ENCODE measurements around the gene ITSN1. TPM values are rescaled to one million over a fixed set of nuclear protein-coding genes. Genes with fewer than 3 reads are reported as not detected.

Gene ITSN1
- total and polyA plus RNA-seq, 7 donors: 10.8 to 45.4 (median 35.7) TPM

GRCh38 chr21:33739701-33740100 lies 97.4 kb downstream of the ITSN1 start:
- intact Hi-C loops (cut with DNase I): no loop called here
- Histone ChIP-seq H3K9me3 (no peaks in the 10 kb centered on the region), H3K4me1 (no peaks in the 10 kb centered on the region), H3K27ac (no peak overlapping the region), H3K36me3 (peaks cover 0 to 15% (median 0%) of the 10 kb centered on the region in 4 donors), H3K27me3 (no peaks in the 10 kb centered on the region), H3K4me3 (no peak overlapping the region)
- TF ChIP-seq, protein P1, sequence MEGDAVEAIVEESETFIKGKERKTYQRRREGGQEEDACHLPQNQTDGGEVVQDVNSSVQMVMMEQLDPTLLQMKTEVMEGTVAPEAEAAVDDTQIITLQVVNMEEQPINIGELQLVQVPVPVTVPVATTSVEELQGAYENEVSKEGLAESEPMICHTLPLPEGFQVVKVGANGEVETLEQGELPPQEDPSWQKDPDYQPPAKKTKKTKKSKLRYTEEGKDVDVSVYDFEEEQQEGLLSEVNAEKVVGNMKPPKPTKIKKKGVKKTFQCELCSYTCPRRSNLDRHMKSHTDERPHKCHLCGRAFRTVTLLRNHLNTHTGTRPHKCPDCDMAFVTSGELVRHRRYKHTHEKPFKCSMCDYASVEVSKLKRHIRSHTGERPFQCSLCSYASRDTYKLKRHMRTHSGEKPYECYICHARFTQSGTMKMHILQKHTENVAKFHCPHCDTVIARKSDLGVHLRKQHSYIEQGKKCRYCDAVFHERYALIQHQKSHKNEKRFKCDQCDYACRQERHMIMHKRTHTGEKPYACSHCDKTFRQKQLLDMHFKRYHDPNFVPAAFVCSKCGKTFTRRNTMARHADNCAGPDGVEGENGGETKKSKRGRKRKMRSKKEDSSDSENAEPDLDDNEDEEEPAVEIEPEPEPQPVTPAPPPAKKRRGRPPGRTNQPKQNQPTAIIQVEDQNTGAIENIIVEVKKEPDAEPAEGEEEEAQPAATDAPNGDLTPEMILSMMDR (IDR thresholded peaks at IDR 0.05): no peak
- TF ChIP-seq POLR2A (IDR thresholded peaks at IDR 0.05) (no peak), EP300 (IDR thresholded peaks at IDR 0.05) (no peak), POLR2AphosphoS5 (IDR thresholded peaks at IDR 0.05) (no peak)
- DNase-seq: no peak
- WGBS, 2 donors: 89 to 96% methylated on average over 5 of the region's 5 CpGs

DNA sequence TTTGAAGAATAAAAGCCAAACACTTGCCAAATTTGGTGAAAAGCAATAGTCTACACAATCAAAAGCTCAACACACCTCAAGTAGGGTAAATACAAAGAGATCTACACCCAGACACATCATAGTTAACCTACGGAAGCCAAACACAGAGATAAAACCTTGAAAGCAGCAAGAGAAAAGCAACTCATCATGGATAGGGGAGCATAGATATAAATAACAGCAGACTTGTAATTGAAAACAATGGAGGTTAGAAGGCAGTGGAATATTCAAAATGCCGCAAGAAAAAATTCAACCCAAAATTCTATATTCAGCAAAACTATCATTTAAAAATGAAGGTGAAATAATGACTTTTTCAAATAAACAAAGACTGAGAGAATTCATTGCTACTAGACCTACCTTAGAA lies 105.1 kb downstream of the ITSN1 start:
- H3K27ac ChIP-seq: no peak overlapping the region
- 97 to 98% methylated on average over 2 of the region's 2 CpGs for WGBS, 2 donors
- peaks cover 0 to 9% (median 5%) of the 10 kb centered on the region in 4 donors for H3K4me1 ChIP-seq
- peaks cover 0 to 6% (median 0%) of the 10 kb centered on the region in 4 donors for H3K9me3 ChIP-seq
- no peaks in the 10 kb centered on the region for H3K27me3 ChIP-seq
- peaks cover 0 to 5% (median 0%) of the 10 kb centered on the region in 4 donors for H3K36me3 ChIP-seq
- H3K4me3 ChIP-seq: no peak overlapping the region
- DNase-seq: no peak
- TF ChIP-seq POLR2A (IDR thresholded peaks at IDR 0.05) (no peak), EP300 (IDR thresholded peaks at IDR 0.05) (no peak), POLR2AphosphoS5 (IDR thresholded peaks at IDR 0.05) (no peak)
- TF ChIP-seq, protein P1 (IDR thresholded peaks at IDR 0.05): no peak
- intact Hi-C loops (cut with DNase I): no loop called here

DNA sequence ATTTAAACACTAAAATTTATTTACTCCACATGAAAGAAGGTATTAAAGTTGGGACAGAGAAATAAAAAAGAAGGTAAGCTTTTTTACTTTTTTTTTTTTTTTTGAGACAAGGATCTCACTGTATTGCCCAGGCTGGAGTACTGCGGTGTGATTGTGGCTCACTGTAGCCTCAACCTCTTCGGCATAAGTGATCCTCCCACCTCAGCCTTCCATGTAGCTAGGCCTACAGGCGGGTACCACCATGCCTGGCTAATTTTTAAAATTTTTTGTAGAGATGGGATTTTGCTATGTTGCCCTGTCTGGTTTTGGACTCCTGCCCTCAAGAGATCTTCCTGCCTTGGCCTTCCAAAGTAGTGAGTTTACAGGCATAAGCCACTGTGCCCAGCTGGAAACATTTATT lies 106.6 kb downstream of the ITSN1 start:
- H3K27me3 ChIP-seq: no peaks in the 10 kb centered on the region
- intact Hi-C loops (cut with DNase I): no loop called here
- H3K4me3 ChIP-seq: no peak overlapping the region
- 97 to 99% methylated on average over 3 of the region's 3 CpGs for WGBS, 2 donors
- DNase-seq: no peak
- TF ChIP-seq EP300 (IDR thresholded peaks at IDR 0.05): no peak
- no peak for TF ChIP-seq POLR2A (IDR thresholded peaks at IDR 0.05)
- TF ChIP-seq POLR2AphosphoS5 (IDR thresholded peaks at IDR 0.05): no peak
- TF ChIP-seq, protein P1 (IDR thresholded peaks at IDR 0.05): no peak
- peaks cover 0 to 6% (median 0%) of the 10 kb centered on the region in 4 donors for H3K9me3 ChIP-seq
- peaks cover 0 to 9% (median 5%) of the 10 kb centered on the region in 4 donors for H3K4me1 ChIP-seq
- H3K36me3 ChIP-seq: peaks cover 0 to 5% (median 0%) of the 10 kb centered on the region in 4 donors
- H3K27ac ChIP-seq: no peak overlapping the region

DNA sequence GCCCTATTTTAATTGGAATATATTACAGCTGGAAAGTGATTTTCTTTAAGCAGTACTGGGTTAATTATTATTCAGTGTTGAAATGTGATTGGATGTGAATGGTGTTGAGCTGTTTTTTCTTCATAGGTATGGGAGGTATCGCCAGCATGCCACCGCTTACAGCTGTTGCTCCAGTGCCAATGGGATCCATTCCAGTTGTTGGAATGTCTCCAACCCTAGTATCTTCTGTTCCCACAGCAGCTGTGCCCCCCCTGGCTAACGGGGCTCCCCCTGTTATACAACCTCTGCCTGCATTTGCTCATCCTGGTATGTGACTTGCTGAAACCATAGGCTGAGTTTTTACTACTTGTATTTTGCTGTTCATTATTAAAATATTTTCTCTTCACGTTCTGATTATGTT lies 107.7 kb downstream of the ITSN1 start:
- intact Hi-C loops (cut with DNase I): no loop called here
- WGBS, 2 donors: 68 to 78% methylated on average over 4 of the region's 4 CpGs
- TF ChIP-seq POLR2AphosphoS5 (IDR thresholded peaks at IDR 0.05) (no peak), EP300 (IDR thresholded peaks at IDR 0.05) (no peak), POLR2A (IDR thresholded peaks at IDR 0.05) (no peak)
- TF ChIP-seq, protein P1 (IDR thresholded peaks at IDR 0.05): no peak
- Histone ChIP-seq H3K27ac (no peak overlapping the region), H3K4me3 (no peak overlapping the region), H3K36me3 (peaks cover 0 to 5% (median 0%) of the 10 kb centered on the region in 4 donors), H3K4me1 (peaks cover 0 to 11% (median 7%) of the 10 kb centered on the region in 4 donors), H3K9me3 (peaks cover 0 to 6% (median 0%) of the 10 kb centered on the region in 4 donors), H3K27me3 (no peaks in the 10 kb centered on the region)
- DNase-seq: no peak

DNA sequence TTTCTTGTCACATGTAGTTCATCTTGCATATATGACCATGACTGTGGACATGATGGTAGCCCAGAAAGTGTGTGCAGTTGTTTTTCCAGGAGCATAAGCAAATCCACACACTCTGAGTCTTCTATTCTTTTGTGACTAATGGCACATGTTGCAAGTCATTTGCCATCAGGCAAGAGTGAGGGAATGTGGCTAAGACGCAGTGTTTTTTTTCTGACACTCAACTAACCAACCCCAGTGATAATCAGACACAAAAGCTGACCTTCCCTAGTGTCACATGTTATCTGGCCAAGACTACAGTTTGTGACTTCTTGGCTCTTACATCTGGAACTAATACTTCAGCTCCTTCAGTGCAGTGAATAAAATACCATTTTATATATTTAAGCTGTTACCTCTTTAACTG lies 108.8 kb downstream of the ITSN1 start:
- peaks cover 0 to 11% (median 7%) of the 10 kb centered on the region in 4 donors for H3K4me1 ChIP-seq
- H3K4me3 ChIP-seq: no peak overlapping the region
- H3K9me3 ChIP-seq: peaks cover 0 to 6% (median 0%) of the 10 kb centered on the region in 4 donors
- 87 to 97% methylated on average over 1 of the region's 1 CpG for WGBS, 2 donors
- no peaks in the 10 kb centered on the region for H3K36me3 ChIP-seq
- intact Hi-C loops (cut with DNase I): no loop called here
- DNase-seq: no peak
- H3K27me3 ChIP-seq: no peaks in the 10 kb centered on the region
- no peak overlapping the region for H3K27ac ChIP-seq
- TF ChIP-seq, protein P1 (IDR thresholded peaks at IDR 0.05): no peak
- no peak for TF ChIP-seq POLR2AphosphoS5 (IDR thresholded peaks at IDR 0.05)
- no peak for TF ChIP-seq POLR2A (IDR thresholded peaks at IDR 0.05)
- no peak for TF ChIP-seq EP300 (IDR thresholded peaks at IDR 0.05)
